ENCODE results near the gene SREBF1. TPM values are rescaled to one million over a fixed set of nuclear protein-coding genes. Genes with fewer than 3 reads are reported as not detected.

The SREBF1 gene
- total RNA-seq, 6 experiments from 2014 or later: 63.8 to 246 (median 173) TPM

- 76% methylated on average over 3 of the region's 30 CpGs for WGBS (ENCODE audit: insufficient coverage, low coverage, low lambda C conversion rate, missing lambda C conversion rate)
- ATAC-seq (no peak), DNase-seq (no peak)
- Histone ChIP-seq H3K27ac (no peak overlapping the region), H3K4me3 (no peak overlapping the region), H3K27me3 (no peaks in the 10 kb centered on the region), H3K9me3 (no peaks in the 10 kb centered on the region), H3K36me3 (peaks cover 0 to 6% (median 2%) of the 10 kb centered on the region in 4 donors), H3K4me1 (no peaks in the 10 kb centered on the region)
- intact Hi-C loops (cut with DNase I): no loop called here
- no peak for TF ChIP-seq POLR2A (IDR thresholded peaks at IDR 0.05)
- TF ChIP-seq CTCF (IDR thresholded peaks at IDR 0.05): no peak
These were observed 39.5 kb downstream of the SREBF1 start for GRCh38 chr17:17797119-17797809.

- no peak overlapping the region for H3K27ac ChIP-seq
- peaks cover 0 to 6% (median 2%) of the 10 kb centered on the region in 4 donors for H3K36me3 ChIP-seq
- DNase-seq: no peak
- no peak overlapping the region for H3K4me3 ChIP-seq
- intact Hi-C loops (cut with DNase I): no loop called here
- no CpG with 5 or more reads among the region's 13 CpGs for WGBS (ENCODE audit: insufficient coverage, low coverage, low lambda C conversion rate, missing lambda C conversion rate)
- H3K9me3 ChIP-seq: no peaks in the 10 kb centered on the region
- no peaks in the 10 kb centered on the region for H3K27me3 ChIP-seq
- ATAC-seq: no peak
- no peaks in the 10 kb centered on the region for H3K4me1 ChIP-seq
- TF ChIP-seq POLR2A (IDR thresholded peaks at IDR 0.05) (no peak), CTCF (IDR thresholded peaks at IDR 0.05) (no peak)
These were observed 40.1 kb downstream of the SREBF1 start for GRCh38 chr17:17796787-17797061.

GRCh38 chr17:17795946-17796786, 40.6 kb downstream of the SREBF1 start:
- no peaks in the 10 kb centered on the region for H3K4me1 ChIP-seq
- peaks cover 0 to 6% (median 2%) of the 10 kb centered on the region in 4 donors for H3K36me3 ChIP-seq
- no peak for TF ChIP-seq POLR2A (IDR thresholded peaks at IDR 0.05)
- no peak for TF ChIP-seq CTCF (IDR thresholded peaks at IDR 0.05)
- no peaks in the 10 kb centered on the region for H3K27me3 ChIP-seq
- no peak overlapping the region for H3K27ac ChIP-seq
- no peaks in the 10 kb centered on the region for H3K9me3 ChIP-seq
- intact Hi-C loops (cut with DNase I): no loop called here
- H3K4me3 ChIP-seq: no peak overlapping the region
- WGBS (ENCODE audit: insufficient coverage, low coverage, low lambda C conversion rate, missing lambda C conversion rate): 87% methylated on average over 4 of the region's 40 CpGs
- ATAC-seq: no peak
- no peak for DNase-seq

GRCh38 chr17:17795296-17795695, 41.5 kb downstream of the SREBF1 start:
- Histone ChIP-seq H3K27me3 (no peaks in the 10 kb centered on the region), H3K36me3 (peaks cover 0 to 6% (median 2%) of the 10 kb centered on the region in 4 donors), H3K9me3 (no peaks in the 10 kb centered on the region), H3K4me1 (no peaks in the 10 kb centered on the region), H3K27ac (no peak overlapping the region), H3K4me3 (no peak overlapping the region)
- DNase-seq (no peak), ATAC-seq (no peak)
- no CpG with 5 or more reads among the region's 12 CpGs for WGBS (ENCODE audit: insufficient coverage, low coverage, low lambda C conversion rate, missing lambda C conversion rate)
- TF ChIP-seq CTCF (IDR thresholded peaks at IDR 0.05) (no peak), POLR2A (IDR thresholded peaks at IDR 0.05) (no peak)
- intact Hi-C loops (cut with DNase I): no loop called here
